Hypothalamus (tissue), 51 donors: ENCODE data around the gene FERD3L.

ENCODE experiments used
- DNase-seq, 51 donors: peaks; one replicate each; lab custom pipeline; 2025; lab: John Stamatoyannopoulos, UW

The FERD3L gene

GRCh38 chr7:19117870-19118608 is 27.2 kb downstream of the FERD3L start:
- DNase-seq, result peak in 1 of 51 donors; percentile 5

- no peak for DNase-seq
These were observed 27.9 kb downstream of the FERD3L start, which contains the start of gene TWIST1 for GRCh38 chr7:19117091-19117869. Gene TWIST1 (minus strand): TSS chr7:19117636. CDS start chr7:19117321, 315 bp downstream.

- peak in 1 of 51 donors; percentile 5 for DNase-seq
These were observed 28.8 kb downstream of the FERD3L start for GRCh38 chr7:19116121-19117090.

- DNase-seq, result no peak
These were observed 30.7 kb downstream of the FERD3L start for GRCh38 chr7:19114551-19114855.

GRCh38 chr7:19113855-19114550 is 31.2 kb downstream of the FERD3L start:
- DNase-seq, result no peak

GRCh38 chr7:19113002-19113350 is 32.2 kb downstream of the FERD3L start:
- no peak for DNase-seq

- no peak for DNase-seq
These were observed 32.8 kb downstream of the FERD3L start for GRCh38 chr7:19112274-19113001.

- no peak for DNase-seq
These were observed 33.5 kb downstream of the FERD3L start for GRCh38 chr7:19111474-19112273.

- no peak for DNase-seq
These were observed 34.4 kb downstream of the FERD3L start for GRCh38 chr7:19110776-19111175.

GRCh38 chr7:19110026-19110730 is 35.0 kb downstream of the FERD3L start:
- no peak for DNase-seq

GRCh38 chr7:19109000-19109946 is 35.9 kb downstream of the FERD3L start:
- no peak for DNase-seq

- DNase-seq, result no peak
These were observed 37.7 kb downstream of the FERD3L start for GRCh38 chr7:19107356-19108146.

GRCh38 chr7:19107081-19107355 is 38.2 kb downstream of the FERD3L start:
- DNase-seq, result no peak

GRCh38 chr7:19106241-19107080 is 38.8 kb downstream of the FERD3L start:
- DNase-seq, result no peak

- no peak for DNase-seq
These were observed 39.7 kb downstream of the FERD3L start for GRCh38 chr7:19105546-19105945.

- DNase-seq, result no peak
These were observed 40.4 kb downstream of the FERD3L start for GRCh38 chr7:19104811-19105210.
